Measurements from ENCODE around the gene PANX3.

- no peak for TF ChIP-seq CTCF (IDR thresholded peaks at IDR 0.05)
- no peak for TF ChIP-seq POLR2A (IDR thresholded peaks at IDR 0.05)
These were observed 13.6 kb upstream of the PANX3 start for GRCh38 chr11:124597626-124598025.

All from uterus (tissue), 2 donors.